Peyer's patch (tissue), 4 donors: ENCODE data around the gene RAB31. TPM values are rescaled to one million over a fixed set of nuclear protein-coding genes. Genes with fewer than 3 reads are reported as not detected.

ENCODE experiments used
- DNase-seq, 3 donors: peaks; one replicate each; pipeline ENCODE4 v3.0.0-alpha.2; 2017 to 2019
- H3K27ac ChIP-seq, 4 donors: fragments of 200-600 bp; sonication (generic); one replicate each; pipeline ENCODE4 v1.5.1; 2016 to 2019
- H3K27me3 ChIP-seq, 2 donors: fragments of 200-600 bp; sonication (generic); one replicate each; pipeline ENCODE4 v1.5.1; 2019
- H3K36me3 ChIP-seq, 3 donors: fragments of 200-600 bp; sonication (generic); one replicate each; pipeline ENCODE4 v1.5.1; 2016 to 2019
- H3K4me1 ChIP-seq, 4 donors: fragments of 200-600 bp; sonication (generic); one replicate each; pipeline ENCODE4 v1.5.1; 2016 to 2019
- H3K4me3 ChIP-seq, 4 donors: fragments of 200-600 bp; sonication (generic); 1 replicate in 3 of 4; 2 replicates in 1 of 4; pipeline ENCODE4 v1.5.1; 2016 to 2019; ENCODE audit warnings: mild to moderate bottlenecking in 1 of 4
- H3K9me3 ChIP-seq, 4 donors: fragments of 200-600 bp; sonication (generic); one replicate each; pipeline ENCODE4 v1.5.1; 2016 to 2019; ENCODE audit warnings: mild to moderate bottlenecking in 1 of 4
- POLR2A ChIP-seq, 2 donors: fragments of 450-650 bp; IDR thresholded peaks; one replicate each; pipeline ENCODE4 v1.5.1; 2017; ENCODE audit warnings: antibody characterized with exemption in 2 of 2, mild to moderate bottlenecking in 2 of 2, moderate library complexity in 2 of 2
- total RNA-seq, 4 donors: library from RNA; depleted of rRNA; stranded (reverse); fragments of >200 nt; gene quantifications; one replicate each; pipeline ENCODE4 v1.1.0, GENCODE V29; 2016
- TF ChIP-seq, protein P1 (sequence below), 6 experiments: fragments of 450-650 bp in 4 of 6; fragments of 200-600 bp in 2 of 6; sonication (generic) in 1 of 6; IDR thresholded peaks; one replicate each; pipeline ENCODE4 v1.5.1; 2017 to 2019; ENCODE audit warnings: antibody characterized with exemption in 6 of 6, mild to moderate bottlenecking in 3 of 6, moderate library complexity in 1 of 6

The RAB31 gene, protein sequence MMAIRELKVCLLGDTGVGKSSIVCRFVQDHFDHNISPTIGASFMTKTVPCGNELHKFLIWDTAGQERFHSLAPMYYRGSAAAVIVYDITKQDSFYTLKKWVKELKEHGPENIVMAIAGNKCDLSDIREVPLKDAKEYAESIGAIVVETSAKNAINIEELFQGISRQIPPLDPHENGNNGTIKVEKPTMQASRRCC
- total RNA-seq: 10 to 100 TPM in 3 of 4 donors, 1 to 10 TPM in 1; 6.2 to 66.8 (median 17.7) TPM

DNA sequence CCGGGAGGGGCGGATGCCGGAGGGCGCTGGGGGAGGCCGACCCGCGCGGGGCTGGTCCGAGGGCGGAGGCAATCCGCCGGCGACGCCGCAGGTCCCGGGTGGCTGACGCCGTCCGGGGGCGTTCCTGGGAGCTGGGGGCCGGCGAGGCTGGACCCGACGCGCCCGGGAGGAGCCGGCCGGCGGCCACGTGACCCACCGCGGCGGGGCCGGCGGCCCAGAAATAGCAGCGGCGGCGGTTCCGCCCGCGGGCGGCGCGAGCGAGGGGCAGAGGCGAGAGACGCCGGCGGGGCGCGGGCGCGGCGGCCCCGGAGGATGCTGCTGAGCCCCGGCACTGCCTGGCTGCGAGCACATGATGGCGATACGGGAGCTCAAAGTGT is at the start of gene RAB31:
TSS of gene RAB31 (plus strand) at position 245 of the 377 bp plus-strand sequence. CDS start at position 350, 105 bp downstream.
- Histone ChIP-seq H3K36me3 (no peaks in the 10 kb centered on the region), H3K27ac (peak within 1 kb of the TSS; percentile 88 to 91 (median 90)), H3K27me3 (peaks cover 0 to 11% of the 10 kb centered on the region in 2 donors), H3K9me3 (no peaks in the 10 kb centered on the region), H3K4me1 (peaks cover 0 to 13% (median 4%) of the 10 kb centered on the region in 4 donors), H3K4me3 (peak within 1 kb of the TSS; percentile 66 to 81 (median 75))
- TF ChIP-seq, protein P1, sequence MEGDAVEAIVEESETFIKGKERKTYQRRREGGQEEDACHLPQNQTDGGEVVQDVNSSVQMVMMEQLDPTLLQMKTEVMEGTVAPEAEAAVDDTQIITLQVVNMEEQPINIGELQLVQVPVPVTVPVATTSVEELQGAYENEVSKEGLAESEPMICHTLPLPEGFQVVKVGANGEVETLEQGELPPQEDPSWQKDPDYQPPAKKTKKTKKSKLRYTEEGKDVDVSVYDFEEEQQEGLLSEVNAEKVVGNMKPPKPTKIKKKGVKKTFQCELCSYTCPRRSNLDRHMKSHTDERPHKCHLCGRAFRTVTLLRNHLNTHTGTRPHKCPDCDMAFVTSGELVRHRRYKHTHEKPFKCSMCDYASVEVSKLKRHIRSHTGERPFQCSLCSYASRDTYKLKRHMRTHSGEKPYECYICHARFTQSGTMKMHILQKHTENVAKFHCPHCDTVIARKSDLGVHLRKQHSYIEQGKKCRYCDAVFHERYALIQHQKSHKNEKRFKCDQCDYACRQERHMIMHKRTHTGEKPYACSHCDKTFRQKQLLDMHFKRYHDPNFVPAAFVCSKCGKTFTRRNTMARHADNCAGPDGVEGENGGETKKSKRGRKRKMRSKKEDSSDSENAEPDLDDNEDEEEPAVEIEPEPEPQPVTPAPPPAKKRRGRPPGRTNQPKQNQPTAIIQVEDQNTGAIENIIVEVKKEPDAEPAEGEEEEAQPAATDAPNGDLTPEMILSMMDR (IDR thresholded peaks at IDR 0.05): no peak
- peak in 1 of 2 donors; percentile 41 for TF ChIP-seq POLR2A (IDR thresholded peaks at IDR 0.05)
- DNase-seq: peak; percentile 54 to 78 (median 69)

DNA sequence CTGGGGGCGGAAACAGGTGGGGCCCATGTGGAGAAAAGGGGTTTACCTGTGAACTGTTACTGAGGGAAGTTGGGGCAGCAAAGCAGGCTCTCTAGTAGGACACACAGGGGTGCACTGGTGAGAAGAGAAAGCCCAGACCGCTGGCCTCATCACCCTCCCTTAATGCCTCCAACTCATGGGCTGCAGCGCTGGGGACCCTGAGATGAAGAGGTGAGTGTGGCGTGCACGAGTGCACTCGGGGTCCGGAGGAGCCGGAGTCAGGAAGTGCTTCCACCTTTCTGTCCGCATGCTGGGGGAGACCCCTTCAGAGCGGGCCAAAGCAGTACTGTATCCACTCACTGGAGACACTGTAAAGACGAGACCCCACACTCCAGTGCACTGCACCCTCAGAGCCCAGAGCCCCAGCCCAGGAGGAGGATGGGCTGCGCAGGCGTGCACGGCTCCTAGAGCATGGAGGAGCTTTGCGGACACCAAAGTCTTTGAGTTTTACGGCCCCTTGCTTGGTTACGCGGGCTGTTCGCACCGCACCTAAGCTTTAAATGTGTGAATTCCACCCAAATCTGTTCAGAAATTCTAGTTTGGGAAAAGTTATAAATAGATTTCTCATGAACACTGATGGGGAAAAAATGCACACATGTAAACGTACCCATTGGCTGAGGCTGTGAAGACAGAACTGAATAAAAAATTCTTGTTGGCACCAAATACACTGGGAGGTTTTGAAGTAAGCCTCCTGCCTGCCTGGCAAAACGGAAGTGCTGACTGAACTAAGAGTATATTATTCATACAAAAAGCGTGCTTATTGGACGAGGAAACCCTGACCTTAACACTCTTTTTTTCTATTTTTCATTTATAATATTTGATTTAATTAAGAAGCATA is 48.4 kb upstream of the RAB31 start:
- H3K27ac ChIP-seq: no peak overlapping the region
- no peaks in the 10 kb centered on the region for H3K36me3 ChIP-seq
- no peaks in the 10 kb centered on the region for H3K27me3 ChIP-seq
- no peaks in the 10 kb centered on the region for H3K4me1 ChIP-seq
- TF ChIP-seq, protein P1 (IDR thresholded peaks at IDR 0.05): no peak
- TF ChIP-seq POLR2A (IDR thresholded peaks at IDR 0.05): no peak
- H3K4me3 ChIP-seq: no peak overlapping the region
- H3K9me3 ChIP-seq: no peaks in the 10 kb centered on the region
- no peak for DNase-seq

DNA sequence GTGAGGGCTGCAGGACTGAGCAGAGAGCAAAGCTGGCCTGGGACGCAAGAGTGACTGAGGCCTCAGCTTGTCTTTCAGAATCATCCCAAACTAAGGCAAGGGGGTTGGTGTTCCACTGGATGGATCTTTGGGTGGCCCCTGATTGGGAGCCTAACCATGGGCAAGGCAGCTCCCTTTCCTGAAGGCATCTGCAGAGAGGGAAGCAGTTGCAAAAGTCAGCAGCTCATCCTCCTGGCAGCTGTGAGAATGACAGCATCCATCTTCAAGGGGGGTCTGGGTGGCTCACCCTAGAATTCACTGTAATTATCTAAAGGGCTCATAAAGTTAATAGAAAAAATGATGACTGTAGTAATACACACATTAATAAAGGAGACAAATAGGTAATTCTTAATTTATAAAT is 46.5 kb upstream of the RAB31 start:
- no peak for TF ChIP-seq POLR2A (IDR thresholded peaks at IDR 0.05)
- TF ChIP-seq, protein P1 (IDR thresholded peaks at IDR 0.05): peak in 1 of 6 experiments; percentile 6
- no peaks in the 10 kb centered on the region for H3K9me3 ChIP-seq
- no peak overlapping the region for H3K4me3 ChIP-seq
- H3K27ac ChIP-seq: no peak overlapping the region
- no peaks in the 10 kb centered on the region for H3K4me1 ChIP-seq
- H3K36me3 ChIP-seq: no peaks in the 10 kb centered on the region
- no peaks in the 10 kb centered on the region for H3K27me3 ChIP-seq
- DNase-seq: no peak

DNA sequence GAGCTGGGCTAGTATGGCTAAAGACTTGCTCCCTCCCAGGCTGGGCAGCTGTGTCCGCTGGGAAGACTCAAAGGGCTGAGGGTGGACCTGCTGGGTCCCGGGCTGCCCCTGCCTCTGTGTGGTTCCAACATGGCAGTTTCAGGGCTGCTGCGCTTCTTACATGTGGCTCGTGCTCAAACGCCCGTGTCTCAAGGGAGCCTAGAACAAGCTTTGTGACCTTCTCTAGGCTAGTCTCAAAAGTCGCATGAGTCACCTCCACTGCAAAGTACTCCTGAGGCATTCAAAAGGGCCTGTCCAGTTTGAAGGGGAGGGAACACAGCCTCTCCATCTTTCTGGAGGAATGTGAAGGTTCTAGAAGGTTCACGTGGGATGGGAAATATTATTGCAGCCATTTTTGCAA is 44.7 kb upstream of the RAB31 start:
- Histone ChIP-seq H3K27me3 (no peaks in the 10 kb centered on the region), H3K9me3 (no peaks in the 10 kb centered on the region), H3K4me1 (no peaks in the 10 kb centered on the region), H3K36me3 (no peaks in the 10 kb centered on the region), H3K4me3 (no peak overlapping the region), H3K27ac (no peak overlapping the region)
- TF ChIP-seq POLR2A (IDR thresholded peaks at IDR 0.05): no peak
- TF ChIP-seq, protein P1 (IDR thresholded peaks at IDR 0.05): no peak
- no peak for DNase-seq

DNA sequence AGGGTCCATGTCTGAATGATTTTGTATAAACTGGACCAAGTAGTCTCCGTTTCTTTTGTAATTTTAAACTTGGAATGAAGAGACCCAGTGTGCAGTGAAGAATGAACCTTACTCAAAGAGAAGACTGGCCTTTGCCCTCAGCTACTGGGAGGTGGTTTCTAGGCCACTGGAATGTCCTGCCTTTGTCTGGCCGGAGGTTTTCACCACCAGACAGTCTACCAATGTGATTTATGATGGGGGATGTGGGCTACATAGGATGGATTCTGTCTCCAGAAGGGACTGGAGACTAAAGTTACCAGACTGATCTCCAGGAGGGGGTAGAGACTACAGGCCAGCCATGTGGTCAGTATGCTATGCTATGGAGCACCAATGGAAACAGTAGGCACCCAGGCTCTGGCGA is 42.8 kb upstream of the RAB31 start:
- Histone ChIP-seq H3K36me3 (no peaks in the 10 kb centered on the region), H3K4me1 (no peaks in the 10 kb centered on the region), H3K27me3 (no peaks in the 10 kb centered on the region), H3K9me3 (no peaks in the 10 kb centered on the region), H3K4me3 (no peak overlapping the region), H3K27ac (no peak overlapping the region)
- TF ChIP-seq POLR2A (IDR thresholded peaks at IDR 0.05): no peak
- TF ChIP-seq, protein P1 (IDR thresholded peaks at IDR 0.05): no peak
- no peak for DNase-seq
